ENCODE results near the gene RASGRP2. TPM values are rescaled to one million over a fixed set of nuclear protein-coding genes. Genes with fewer than 3 reads are reported as not detected.

Gene RASGRP2
- total RNA-seq, 1 donor from 2014 or later, result 11.7 TPM

GRCh38 chr11:64728757-64729365 is 15.1 kb downstream of the RASGRP2 start:
- no peak overlapping the region for H3K27ac Mint-ChIP-seq
- no peaks in the 10 kb centered on the region for H3K36me3 Mint-ChIP-seq
- DNase-seq (ENCODE audit: extremely low spot score, unreplicated experiment), result no peak
- no peak overlapping the region for H3K4me3 Mint-ChIP-seq
- H3K27me3 Mint-ChIP-seq, result peaks cover 43% of the 10 kb centered on the region
- no peaks in the 10 kb centered on the region for H3K9me3 Mint-ChIP-seq
- TF ChIP-seq CTCF (conservative IDR thresholded peaks at IDR 0.05), result no peak
- H3K4me1 Mint-ChIP-seq (ENCODE audit: unreplicated experiment), result peaks cover 18% of the 10 kb centered on the region

- H3K4me3 Mint-ChIP-seq, result peak overlapping the region; percentile 20
- H3K9me3 Mint-ChIP-seq, result no peaks in the 10 kb centered on the region
- no peaks in the 10 kb centered on the region for H3K36me3 Mint-ChIP-seq
- peaks cover 49% of the 10 kb centered on the region for H3K27me3 Mint-ChIP-seq
- DNase-seq (ENCODE audit: extremely low spot score, unreplicated experiment), result no peak
- no peak for TF ChIP-seq CTCF (conservative IDR thresholded peaks at IDR 0.05)
- H3K4me1 Mint-ChIP-seq (ENCODE audit: unreplicated experiment), result peaks cover 18% of the 10 kb centered on the region
- no peak overlapping the region for H3K27ac Mint-ChIP-seq
Measured at GRCh38 chr11:64726867-64727530, 16.9 kb downstream of the RASGRP2 start.

GRCh38 chr11:64726211-64726641 is 17.7 kb downstream of the RASGRP2 start:
- TF ChIP-seq CTCF (conservative IDR thresholded peaks at IDR 0.05), result no peak
- no peaks in the 10 kb centered on the region for H3K36me3 Mint-ChIP-seq
- H3K9me3 Mint-ChIP-seq, result no peaks in the 10 kb centered on the region
- H3K4me3 Mint-ChIP-seq, result peak overlapping the region; percentile 20
- H3K4me1 Mint-ChIP-seq (ENCODE audit: unreplicated experiment), result peaks cover 18% of the 10 kb centered on the region
- H3K27me3 Mint-ChIP-seq, result peaks cover 55% of the 10 kb centered on the region
- H3K27ac Mint-ChIP-seq, result no peak overlapping the region
- DNase-seq (ENCODE audit: extremely low spot score, unreplicated experiment), result peak; percentile 66

- Mint-ChIP-seq H3K36me3 (no peaks in the 10 kb centered on the region), H3K9me3 (no peaks in the 10 kb centered on the region), H3K4me1 (ENCODE audit: unreplicated experiment) (peaks cover 18% of the 10 kb centered on the region), H3K27ac (no peak overlapping the region), H3K27me3 (peaks cover 58% of the 10 kb centered on the region), H3K4me3 (peak overlapping the region; percentile 43)
- DNase-seq (ENCODE audit: extremely low spot score, unreplicated experiment), result no peak
- no peak for TF ChIP-seq CTCF (conservative IDR thresholded peaks at IDR 0.05)
Measured at GRCh38 chr11:64724863-64725532, 18.9 kb downstream of the RASGRP2 start.

GRCh38 chr11:64723907-64724862 is 19.8 kb downstream of the RASGRP2 start:
- Mint-ChIP-seq H3K27ac (no peak overlapping the region), H3K27me3 (peaks cover 63% of the 10 kb centered on the region), H3K4me3 (peak overlapping the region; percentile 75), H3K4me1 (ENCODE audit: unreplicated experiment) (peaks cover 18% of the 10 kb centered on the region), H3K36me3 (no peaks in the 10 kb centered on the region), H3K9me3 (no peaks in the 10 kb centered on the region)
- no peak for TF ChIP-seq CTCF (conservative IDR thresholded peaks at IDR 0.05)
- DNase-seq (ENCODE audit: extremely low spot score, unreplicated experiment), result no peak
